Suppressor macrophage treated with lipopolysaccharide for 1 hour (primary cell): ENCODE results near the gene NXN.
"Not testable (repeated sequence)": the region's sequence is repeated elsewhere in the genome, so short reads cannot be mapped to it uniquely, and the experiment has no call there.

ENCODE experiments used
- DNase-seq, 3 donors: peaks; one replicate each; pipeline ENCODE4 v3.0.0-alpha.2; 2020 to 2022

Gene NXN

DNA sequence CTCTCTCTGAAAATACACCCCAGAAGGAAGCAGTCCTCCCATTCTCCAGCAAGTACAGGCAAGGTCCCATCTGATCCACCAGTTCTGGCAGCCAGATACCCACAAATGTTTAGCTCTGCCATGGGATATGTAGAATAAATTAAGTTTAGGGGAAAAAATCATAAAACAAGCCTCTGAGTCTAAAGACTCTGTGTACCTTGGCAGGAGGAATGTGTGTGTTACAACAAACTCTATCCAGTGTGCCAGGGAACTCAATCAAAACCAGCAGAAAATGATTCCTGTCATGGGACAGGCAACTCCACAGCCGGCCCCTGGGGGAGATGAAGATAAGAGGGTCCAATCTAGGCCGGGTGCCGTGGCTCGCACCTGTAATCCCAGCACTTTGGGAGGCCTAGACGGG lies 124.0 kb downstream of the NXN start:
- DNase-seq = no peak

DNA sequence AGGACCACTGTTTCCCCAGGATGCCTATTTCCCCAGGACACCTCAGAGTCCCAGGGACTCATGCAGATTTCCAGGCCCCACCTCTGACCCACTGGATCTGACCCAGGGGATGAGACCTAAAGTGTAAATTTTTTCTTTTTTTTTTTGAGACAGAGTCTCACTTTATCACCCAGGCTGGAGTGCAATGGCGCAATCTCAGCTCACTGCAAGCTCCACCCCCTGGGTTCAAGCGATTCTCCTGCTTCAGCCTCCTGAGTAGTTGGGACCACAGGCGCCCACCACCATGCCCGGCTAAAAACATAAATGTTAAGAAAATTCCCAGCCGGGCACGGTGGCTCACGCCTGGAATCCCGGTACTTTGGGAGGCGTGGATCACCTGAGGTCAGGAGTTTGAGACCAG lies 126.7 kb downstream of the NXN start:
- not testable (repeated sequence) for DNase-seq

DNA sequence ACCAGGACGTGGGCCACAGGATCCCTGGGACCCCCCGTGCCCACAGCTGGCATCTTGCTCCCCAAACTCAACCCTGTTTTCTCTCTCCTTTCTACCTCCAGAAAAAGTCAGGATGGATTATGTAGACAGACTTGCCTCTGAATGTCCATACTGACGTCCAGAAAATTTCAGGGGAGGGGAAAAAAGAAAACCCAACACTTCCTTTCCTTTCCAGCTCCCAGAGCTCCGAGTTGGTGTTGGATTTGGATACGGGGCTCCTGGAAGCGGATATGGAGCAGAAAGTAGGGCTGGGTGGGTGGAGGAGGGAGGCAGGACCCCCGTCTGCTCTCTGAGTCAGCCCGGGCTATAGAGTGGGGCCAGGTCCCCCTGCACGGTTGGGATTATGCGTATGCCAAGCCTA lies 127.2 kb downstream of the NXN start:
- no peak for DNase-seq

DNA sequence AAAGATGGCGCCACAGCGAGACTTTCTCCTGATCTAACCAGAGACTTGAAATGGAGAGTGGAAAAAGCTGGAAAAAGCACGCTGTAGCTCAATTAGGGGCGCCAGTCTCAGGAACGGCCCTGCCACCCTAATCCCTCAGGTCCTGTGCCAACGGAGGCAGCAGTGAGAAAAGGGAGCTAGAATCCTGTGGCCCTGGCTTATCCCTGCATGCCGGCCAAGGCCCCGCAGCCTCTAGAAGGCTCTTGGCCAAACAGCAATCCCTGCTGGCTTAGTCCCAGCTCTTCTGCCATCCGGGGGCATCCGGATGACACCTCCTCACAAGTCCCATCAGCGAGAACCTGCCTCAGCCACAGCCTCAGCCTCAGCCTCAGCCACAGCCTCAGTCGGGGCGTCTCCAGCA lies 127.7 kb downstream of the NXN start:
- DNase-seq = no peak

DNA sequence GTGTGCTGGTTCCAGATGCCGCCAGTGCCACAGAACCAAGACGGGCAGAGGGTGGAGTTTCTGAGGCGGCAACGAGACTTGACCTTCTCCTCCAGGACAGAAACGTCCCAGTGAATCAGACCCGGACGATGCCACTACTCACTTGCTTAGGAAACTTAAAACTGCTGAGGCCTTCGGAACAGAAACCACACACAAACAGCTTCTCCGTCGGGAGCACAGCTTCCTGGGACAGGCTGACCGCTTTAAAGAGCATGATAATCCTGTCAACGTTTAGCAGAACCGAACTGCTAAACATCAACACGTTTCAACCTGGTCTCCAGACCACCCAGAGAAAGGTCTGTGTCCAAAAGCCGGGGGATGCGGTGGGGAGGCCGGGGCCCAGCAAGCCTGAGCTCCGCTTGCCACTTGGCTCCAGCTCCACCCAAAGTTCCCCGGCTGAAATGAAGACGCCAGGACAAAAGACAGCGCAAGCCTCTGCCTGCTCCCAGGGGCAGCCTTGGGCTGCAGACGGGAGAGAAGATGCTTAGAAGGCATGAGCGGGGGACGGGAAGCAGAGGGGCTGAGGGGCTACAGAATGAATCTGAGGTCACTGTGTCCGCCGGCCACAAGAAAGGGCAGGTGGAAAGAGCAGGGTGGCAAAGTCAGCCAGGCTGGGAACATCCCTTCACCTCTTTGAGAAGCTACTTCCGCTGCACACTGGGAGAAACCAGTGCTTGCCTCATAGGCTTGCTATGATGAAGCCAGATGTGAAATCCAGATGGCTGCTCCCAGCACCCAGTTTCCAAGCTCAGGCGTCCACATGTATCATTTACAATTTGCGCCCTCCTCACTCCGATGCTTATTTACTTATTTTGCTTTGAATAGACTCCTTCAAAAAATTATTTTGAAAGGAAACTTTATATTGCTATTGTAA lies 128.5 kb downstream of the NXN start:
- DNase-seq = no peak

DNA sequence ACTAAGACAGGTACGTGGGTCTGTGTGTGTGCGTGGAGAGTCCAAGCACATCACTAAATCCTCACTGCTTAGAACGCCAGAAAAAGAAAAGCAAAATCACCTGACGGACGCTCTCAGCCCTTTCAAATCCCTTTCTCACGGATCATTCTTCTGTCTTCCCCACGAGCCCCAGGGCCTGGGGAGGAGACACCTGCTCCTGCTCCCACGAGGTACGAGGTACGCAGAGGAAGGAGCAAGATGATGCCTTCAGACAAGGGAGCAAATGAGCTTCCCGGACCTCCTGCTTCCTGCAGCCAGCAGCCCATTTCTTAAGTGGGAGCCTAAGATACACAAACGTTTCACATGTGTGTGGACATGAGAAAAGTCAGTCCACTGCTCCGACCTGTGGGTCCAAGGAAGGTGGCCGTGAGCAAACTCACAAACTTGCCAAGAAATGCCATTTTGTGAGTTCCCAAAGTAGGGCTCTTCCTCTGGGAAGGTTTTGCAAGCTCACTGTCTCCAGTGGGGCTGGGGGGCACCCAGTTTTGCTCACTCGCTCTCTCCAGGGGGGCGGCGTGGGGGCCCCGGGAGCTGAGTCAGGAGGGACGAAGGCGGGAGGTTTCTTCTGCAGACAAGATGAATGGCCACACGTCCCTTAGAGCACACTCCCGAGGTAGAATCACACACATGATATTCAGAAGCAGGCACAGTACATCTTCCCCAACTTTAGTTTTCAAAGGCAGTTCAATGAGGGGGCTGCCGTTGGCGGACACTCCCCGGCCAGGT lies 129.3 kb downstream of the NXN start:
- no peak for DNase-seq

DNA sequence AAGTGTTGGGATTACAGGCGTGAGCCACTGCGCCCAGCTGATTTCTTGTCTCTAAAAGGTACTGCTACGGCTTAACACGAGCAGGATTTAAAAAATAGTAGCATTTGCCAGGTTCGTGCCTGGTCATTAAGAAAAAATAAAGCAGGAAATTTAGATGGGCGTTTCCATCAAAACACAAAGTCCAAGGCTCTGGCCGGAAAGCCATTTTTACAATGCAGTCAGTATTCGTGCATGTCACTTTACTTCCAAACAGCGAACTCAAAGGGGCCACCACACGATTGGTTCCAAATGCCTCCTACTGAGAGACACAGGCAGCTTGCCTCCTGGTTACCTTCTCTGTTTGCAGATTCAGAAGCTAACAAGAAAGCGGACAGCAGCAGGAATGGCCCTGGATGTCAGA lies 131.2 kb downstream of the NXN start:
- DNase-seq = no peak

DNA sequence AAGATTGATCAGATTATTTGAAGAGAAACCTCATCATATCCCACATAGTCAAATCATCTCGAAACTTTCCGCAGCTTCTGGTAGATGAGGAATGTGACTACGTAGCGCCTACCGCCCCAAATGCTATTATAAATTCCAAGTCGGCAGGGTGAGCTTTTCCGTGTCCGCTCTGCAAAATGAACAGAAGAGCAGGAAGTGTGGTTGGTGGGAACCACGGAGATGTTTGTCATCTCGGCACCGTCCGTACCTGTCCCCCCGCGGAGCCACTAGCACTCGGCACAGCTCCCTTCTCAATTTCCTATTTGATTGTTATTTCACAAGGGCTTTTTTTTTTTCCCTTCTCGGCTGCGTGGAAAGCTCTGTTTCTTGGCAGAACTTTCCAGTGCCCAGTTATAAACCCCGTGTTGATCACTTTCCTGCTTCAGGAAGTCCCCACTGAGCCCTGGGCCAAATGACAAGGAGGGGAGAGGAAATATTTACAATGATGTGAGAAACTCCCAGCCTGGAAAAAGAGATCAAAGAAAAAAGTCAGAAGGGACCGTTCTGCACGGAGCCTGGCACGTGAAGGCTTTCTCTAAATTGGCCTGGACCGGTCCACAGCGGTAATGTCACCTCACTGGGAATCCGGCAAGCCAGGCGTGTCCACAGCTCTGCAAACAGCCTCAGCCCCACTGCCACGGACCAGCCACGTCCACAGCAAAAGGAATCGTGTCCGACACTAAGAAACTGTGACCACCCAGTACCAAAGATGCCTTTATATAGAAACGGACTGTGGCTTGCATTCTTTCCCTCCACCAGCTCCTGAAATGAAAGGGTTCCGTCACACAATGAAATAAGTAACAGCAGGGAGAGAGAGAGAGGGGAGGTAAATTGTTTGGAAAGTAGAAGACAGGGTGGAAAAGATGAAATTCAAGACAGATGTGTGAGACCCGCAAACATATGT lies 132.4 kb downstream of the NXN start:
- DNase-seq = no peak

DNA sequence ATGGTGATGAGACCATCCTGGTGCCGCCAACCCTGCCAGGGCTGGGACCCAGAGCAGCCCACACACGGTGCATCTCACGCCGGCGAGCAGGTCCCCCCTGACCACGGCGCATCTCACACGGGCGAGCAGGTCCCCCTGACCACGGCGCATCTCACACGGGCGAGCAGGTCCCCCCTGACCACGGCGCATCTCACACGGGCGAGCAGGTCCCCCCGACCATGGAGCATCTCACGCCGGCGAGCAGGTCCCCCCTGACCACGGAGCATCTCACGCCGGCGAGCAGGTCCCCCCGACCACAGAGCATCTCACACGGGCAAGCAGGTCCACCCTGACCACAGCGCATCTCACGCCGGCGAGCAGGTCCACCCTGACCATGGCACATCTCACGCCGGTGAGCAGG lies 138.3 kb downstream of the NXN start:
- DNase-seq = no peak

DNA sequence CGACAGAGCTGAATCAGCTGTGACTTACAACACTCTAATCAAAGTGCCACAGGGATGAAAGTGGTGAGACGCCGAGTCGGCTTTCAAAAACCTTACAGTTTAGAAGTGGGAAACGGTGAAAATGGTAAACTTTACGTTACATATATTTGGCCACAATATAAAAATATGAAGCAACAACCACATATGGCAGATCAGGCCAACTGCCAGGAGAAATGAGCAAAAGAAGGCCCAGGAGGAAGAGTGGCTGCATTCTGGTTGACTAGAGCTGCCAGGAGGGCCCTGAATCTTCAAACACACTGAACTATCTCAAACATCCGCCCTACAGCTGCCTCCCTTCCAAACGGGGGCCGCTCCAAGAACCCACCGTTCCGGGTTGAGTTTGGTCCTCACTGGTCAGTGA lies 141.1 kb downstream of the NXN start:
- DNase-seq = no peak

DNA sequence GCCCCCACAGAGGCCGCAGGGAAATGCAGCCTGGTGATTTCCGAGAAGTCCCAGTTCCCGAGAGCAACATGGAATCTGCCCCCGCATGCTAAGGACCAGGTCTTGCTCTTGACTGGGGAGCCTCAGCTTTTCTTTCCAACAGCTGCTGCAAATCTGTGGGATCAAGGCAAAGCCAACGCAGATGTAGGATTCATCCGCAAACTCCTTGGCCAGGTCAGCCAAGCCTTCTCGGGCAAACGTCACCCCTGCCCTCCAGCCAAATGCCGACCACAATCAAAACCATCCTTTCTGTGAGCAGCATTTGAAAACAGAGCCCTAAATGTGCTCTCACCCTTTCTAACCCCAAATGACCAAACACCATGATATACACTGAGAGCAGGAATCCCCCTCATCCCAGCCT lies 143.4 kb downstream of the NXN start:
- DNase-seq = no peak

DNA sequence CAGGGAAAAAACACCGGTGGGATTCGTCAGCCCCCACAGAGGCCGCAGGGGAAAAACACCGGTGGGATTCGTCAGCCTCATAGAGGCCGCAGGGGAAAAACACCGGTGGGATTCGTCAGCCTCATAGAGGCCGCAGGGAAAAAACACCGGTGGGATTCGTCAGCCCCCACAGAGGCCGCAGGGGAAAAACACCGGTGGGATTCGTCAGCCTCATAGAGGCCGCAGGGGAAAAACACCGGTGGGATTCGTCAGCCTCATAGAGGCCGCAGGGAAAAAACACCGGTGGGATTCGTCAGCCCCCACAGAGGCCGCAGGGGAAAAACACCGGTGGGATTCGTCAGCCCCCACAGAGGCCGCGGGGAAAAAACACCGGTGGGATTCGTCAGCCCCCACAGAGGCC lies 143.9 kb downstream of the NXN start:
- DNase-seq = not testable (repeated sequence)

DNA sequence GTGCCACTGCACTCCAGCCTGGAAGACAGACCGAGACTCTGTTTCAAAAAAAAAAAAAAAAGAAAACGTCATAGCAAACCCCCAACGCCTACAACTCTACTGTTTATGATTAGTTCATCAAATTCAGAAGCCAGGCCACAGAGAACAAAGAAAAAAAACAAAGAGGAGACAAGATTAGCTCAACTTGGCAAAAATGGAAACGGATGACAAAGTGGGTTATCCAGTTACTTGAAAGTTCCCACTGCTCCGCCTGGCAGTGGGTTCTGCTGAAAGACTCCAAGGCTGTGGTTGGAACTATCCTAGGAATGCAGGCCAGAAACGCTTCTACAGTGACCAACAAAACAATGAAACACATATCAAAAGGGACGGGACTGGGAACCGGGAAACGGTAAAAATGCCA lies 144.3 kb downstream of the NXN start:
- DNase-seq = no peak

DNA sequence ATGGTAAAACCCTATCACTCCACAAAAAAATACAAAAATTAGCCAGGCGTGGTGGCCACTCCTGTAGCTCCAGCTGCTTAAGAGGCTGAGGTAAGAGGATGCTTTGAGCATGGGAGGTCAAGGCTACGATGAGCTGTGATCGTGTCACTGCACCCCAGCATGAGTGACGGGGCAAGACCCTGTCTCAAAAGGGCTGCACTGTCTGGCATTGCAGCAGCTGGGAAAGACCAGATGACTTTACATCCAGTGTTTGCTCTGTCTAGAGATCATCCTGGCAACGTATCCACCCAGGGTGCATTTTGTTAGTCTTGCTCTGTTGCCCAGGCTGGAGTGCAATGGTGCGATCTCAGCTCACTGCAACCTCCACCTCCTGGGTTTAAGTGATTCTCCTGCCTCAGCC lies 145.4 kb downstream of the NXN start:
- no peak for DNase-seq

DNA sequence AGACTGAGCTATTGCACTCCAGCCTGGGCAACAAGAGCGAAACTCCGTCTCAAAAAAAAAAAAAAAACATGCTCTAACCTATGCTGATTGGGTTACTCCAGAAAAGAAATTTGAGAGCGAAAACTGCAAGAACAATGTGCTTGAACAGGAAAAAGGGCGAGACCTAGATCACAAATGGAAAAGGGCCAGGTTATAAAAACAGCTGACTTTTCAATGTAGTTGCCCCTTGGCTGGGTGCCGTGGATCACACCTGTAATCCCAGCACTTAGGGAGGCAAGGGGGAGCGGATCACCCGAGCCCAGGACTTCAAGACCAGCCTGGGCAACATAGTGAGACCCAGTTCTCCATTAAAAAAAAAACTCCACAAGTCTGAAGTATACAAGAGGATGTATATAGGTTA lies 148.6 kb downstream of the NXN start:
- DNase-seq = no peak

DNA sequence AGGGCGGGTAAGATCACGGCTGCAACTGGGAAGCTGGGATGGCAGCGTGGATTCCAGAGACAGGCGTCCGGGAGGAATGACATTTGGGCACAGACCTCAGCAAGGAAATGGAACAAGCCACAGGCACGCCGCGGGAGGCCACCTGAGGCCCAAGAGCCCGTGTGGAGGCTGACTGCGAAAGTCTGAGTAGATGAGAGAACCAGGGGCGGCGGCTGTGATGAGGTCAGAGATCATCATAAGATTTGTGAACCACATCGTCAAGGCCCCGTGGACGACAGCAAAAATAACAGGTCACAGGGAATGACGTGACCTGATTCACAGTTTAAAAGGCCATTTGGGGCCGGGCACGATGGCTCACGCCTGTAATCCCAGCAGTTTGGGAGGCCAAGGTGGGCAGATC lies 149.2 kb downstream of the NXN start:
- DNase-seq = no peak

DNA sequence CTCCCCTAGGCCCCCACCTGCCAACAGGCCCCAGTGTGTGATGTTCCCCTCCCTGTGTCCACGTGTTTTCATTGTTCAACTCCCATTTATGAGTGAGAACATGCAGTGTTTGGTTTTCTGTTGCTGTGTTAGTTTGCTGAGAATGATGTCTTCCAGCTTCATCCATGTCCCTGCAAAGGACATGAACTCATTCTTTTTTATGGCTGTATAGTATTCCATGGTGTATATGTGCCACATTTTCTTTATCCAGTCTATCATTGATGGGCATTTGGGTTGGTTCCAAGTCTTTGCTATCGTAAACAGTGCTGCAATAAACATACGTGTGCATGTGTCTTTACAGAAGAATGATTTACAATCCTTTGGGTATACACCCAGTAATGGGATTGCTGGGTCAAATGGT lies 150.0 kb downstream of the NXN start:
- DNase-seq = not testable (repeated sequence)

DNA sequence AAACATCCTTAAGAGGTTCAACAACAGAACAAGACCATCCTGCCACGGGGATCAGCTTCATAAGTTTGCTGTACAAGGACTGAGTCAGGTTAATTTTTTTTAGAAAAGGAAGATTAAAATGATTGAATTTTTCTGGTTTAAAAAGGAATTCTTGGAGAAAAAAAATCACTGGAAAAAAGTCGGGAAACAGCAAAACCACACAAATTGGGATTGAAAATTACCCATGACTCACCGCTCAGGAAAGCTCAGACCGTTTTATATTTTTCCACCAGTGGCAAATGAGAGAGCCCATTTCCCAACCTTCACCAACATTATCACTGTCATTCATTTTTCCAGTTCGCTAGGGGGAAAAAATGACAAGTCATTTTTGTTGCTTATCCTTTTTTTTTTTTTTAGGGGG lies 150.8 kb downstream of the NXN start:
- no peak for DNase-seq

DNA sequence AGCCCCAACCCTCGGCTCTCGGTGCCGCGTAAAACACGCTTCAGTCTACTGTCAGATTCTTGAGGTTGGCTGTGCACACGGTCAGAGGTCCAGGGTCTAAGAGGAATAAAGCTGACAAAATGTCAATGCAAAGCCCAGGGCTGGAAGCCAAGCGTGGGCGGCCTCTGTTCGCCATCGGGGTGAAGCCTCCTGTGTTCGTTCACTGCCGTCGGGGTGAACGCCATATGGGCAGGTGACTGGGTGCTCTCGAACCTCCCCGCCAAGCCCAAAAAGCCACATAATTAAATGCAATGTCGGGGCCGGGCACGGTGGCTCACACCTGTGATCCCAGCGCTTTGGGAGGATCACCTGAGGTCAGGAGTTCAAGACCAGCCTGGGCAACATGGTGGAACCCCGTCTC lies 152.8 kb downstream of the NXN start:
- DNase-seq = no peak

DNA sequence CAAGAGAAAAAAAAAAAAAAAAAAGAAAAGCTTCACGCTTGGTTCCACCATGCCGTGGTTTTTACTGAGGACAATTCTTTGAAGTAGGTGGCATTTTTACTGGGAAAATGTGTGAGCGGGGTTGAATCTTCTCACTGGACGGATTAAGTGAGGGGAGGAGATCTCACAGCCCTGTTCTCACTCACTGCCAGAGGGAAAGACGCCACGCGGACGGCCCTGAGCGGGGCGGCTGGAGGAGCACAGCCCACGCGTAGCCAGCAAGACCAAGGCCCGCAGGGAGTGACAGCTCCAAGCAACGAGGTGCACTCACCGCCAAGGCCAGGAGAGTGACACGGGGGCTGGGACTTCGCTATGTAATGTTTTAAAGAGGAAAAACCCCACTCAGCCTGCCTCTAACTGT lies 154.4 kb downstream of the NXN start:
- DNase-seq = no peak

DNA sequence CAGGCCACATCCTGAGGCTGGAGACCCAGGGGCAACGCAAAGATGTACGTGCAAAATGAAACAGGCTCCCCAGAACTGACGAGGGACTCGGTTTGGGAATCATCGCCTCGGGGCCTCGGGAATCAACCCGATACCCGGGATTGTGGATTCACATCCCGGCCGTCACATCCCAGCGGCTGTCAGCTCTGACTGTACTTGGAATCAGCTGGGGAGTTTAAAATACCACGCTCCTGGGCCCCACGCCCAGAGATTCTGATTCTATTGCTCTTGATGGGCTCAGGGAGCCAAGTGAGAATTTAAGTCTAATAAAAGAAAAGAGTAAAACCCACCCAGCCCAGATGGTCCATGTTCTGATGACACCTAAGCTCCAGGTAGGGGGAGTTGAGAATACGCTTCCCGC lies 155.2 kb downstream of the NXN start:
- DNase-seq = no peak

DNA sequence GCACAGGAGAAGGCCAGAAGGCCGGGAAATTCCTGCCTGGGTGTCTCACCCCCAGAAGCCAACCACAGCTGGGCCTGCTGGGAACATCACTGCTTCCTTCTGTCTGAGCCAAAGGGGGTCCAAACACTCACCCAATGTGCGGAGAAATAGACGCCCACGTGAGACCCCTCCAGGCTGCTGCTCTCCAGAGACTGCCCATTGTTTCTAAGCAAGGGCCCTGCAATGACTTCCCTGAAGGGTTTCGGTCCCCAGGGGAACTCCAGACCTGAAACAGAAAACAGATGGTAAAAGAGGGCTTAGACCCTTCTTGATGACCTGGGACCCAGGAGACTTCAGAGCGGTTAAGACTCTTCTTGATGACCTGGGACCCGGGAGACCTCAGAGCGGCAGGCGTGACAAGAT lies 156.1 kb downstream of the NXN start:
- no peak for DNase-seq

DNA sequence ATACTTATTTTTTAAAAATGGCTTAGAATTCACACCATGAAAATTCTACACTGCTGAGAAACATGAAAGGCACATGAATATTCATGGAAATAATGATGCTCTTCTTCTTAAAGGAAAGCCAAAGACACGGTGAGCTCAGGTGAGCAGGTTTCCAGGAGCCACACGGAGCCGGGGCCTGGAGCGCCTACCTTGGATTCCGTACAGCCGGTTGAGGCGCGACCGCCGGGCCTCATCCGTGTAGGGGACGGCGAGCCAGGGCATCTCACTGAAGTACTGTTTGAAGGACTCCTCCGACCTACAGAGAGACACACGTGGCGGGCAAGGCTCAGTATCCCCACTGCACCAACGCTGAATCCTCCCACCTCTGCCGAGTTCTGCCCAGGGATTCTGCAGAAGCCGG lies 160.3 kb downstream of the NXN start:
- DNase-seq = no peak
